GM12875 (cell line): ENCODE data around the gene MT1X.
"Not testable (repeated sequence)": the region's sequence is repeated elsewhere in the genome, so short reads cannot be mapped to it uniquely, and the experiment has no call there.

Experiments
- H3K4me3 ChIP-seq: one replicate; pipeline ENCODE4 v1.5.1; 2011; ENCODE audit warnings: low read depth, low read length, control low read depth
- TF ChIP-seq, protein P1 (sequence below): IDR thresholded peaks from 2 replicates; pipeline ENCODE4 v1.5.1; 2011; ENCODE audit warnings: low read depth, mild to moderate bottlenecking, control low read depth, inconsistent platforms, low read length, moderate library complexity, borderline replicate concordance; ENCODE audit not compliant: insufficient read depth

Gene MT1X

DNA sequence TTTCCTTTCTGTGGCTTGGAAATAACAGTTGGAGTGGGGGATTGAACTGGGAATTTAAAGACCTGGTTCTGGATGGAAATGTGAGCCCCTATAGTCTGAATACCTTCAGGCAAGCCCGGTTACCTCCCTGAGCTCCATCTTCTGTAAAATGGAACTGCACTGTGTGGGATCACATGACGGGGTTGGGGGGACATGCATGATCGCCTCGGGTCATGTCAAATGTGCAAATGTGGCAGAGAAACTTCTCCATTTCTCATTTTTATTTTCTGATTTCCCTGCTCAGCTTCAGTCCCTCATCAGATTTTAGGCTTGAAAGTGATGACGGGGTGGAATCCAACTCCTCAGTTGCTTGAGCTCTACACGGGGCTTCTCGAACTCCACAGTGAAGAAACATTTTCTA, 29.1 kb upstream of the MT1X start:
- TF ChIP-seq, protein P1, sequence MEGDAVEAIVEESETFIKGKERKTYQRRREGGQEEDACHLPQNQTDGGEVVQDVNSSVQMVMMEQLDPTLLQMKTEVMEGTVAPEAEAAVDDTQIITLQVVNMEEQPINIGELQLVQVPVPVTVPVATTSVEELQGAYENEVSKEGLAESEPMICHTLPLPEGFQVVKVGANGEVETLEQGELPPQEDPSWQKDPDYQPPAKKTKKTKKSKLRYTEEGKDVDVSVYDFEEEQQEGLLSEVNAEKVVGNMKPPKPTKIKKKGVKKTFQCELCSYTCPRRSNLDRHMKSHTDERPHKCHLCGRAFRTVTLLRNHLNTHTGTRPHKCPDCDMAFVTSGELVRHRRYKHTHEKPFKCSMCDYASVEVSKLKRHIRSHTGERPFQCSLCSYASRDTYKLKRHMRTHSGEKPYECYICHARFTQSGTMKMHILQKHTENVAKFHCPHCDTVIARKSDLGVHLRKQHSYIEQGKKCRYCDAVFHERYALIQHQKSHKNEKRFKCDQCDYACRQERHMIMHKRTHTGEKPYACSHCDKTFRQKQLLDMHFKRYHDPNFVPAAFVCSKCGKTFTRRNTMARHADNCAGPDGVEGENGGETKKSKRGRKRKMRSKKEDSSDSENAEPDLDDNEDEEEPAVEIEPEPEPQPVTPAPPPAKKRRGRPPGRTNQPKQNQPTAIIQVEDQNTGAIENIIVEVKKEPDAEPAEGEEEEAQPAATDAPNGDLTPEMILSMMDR = no peak
- no peak overlapping the region for H3K4me3 ChIP-seq

DNA sequence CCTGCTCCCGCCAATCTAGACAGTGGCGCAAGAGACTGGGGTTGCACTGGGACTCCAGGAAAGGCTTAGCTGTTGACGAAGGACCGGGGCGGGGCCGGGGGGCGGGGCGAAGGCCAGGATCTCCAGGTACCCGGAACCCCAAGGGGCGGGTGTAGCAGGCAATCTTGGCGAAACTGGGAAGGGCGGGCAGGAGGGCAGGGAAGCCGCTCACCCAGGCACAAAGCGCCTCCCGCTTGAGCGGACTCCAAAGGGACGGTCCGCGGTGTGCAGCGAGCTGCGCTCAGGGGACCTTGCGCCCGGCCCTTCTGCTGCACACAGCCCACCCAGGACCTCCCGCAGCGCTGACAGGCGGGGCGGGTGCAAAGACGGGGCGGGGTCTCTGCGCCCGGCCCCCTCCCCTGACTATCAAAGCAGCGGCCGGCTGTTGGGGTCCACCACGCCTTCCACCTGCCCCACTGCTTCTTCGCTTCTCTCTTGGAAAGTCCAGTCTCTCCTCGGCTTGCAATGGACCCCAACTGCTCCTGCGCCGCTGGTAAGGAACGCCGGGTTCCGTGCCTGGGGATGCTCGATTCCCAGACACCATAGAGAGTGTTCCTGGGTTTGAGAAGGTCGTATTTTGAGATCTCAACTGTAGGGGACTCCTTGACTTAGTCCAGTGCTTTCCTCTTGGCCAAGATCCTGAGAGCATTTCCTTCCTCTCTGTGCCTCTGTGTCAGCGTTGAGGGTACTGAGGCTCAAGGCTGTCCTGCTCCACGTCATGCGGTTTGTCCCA, 24.5 kb upstream of the MT1X start, which contains the start of gene MT1F:
Gene MT1F (plus strand): TSS at position 405 of the 772 bp plus-strand sequence. CDS start 100 bp downstream, at position 505.
- TF ChIP-seq, protein P1 = no peak
- H3K4me3 ChIP-seq = no peak within 1 kb of the TSS

DNA sequence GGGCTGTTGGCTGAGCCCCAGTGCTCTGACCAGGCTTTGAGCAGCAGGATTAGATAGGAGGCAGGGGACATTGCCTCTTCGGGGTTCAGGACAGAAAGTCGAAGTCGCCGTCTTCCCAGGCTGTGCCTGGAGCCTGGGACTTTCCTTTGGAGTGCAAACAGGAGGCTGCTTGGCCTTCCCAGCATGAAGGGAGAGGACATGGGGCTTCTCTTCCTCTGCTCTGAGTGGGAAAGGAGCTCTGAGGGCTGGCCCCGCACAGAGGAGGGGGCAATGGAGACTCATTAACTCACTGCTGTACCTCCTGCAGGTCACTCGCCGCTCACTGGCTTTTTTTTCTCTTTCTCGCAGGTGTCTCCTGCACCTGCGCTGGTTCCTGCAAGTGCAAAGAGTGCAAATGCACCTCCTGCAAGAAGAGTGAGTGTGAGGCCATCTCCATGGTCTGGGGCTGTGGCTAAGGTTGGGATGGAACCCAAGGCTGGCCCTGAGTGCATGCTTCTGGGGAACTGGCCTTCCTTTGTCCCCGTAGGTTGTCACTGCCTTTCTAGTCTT, 23.9 kb upstream of the MT1X start:
- TF ChIP-seq, protein P1 = no peak
- H3K4me3 ChIP-seq = no peak overlapping the region

DNA sequence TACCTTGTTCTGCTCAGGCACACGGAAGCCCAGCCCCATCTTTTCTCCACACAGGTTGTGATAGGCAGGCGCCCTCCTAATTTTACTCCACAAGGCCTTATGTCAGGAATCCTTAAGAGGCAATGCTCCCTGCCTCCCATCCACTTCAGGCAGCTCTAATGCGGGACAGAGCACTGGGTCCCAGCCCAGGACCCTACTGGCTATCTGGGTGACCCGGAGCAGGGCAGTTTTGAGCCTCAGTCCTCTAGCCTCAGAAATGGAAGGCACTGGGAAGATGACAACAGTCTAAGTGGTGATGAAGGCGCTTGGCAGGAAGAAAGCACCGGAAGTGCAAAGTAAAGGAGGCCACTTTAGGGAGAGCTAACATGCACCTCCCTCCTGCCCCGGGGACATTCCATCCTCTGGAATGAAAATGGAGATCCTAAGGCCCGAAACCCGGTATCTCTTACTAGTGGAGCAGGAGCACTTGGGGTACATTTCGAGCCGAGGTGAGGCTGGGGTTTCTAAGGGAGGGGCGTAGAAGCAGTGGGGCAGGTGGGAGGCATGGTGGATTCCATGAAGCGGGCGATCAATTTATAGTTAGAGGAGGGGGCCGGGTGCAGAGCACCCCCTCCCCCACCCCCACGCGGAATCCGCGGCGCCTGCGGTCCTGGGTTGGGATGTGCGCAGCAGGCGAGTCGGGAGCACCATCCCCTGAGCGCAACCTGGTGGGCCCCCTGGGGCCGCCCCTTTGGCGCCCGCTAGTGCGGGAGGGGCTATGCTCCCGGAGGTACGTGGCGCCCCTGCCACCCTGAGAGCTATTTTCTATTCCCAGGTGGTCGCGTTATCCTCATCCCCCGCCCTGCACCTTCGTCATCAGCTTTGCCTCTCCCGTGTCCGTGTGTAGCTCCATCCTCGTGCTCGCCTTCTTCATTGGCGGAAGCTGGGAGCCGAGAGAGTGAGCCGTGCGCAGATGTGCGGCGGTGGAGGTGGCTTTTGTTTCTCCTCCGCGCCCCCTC, 19.6 kb upstream of the MT1X start:
- TF ChIP-seq, protein P1 = no peak

DNA sequence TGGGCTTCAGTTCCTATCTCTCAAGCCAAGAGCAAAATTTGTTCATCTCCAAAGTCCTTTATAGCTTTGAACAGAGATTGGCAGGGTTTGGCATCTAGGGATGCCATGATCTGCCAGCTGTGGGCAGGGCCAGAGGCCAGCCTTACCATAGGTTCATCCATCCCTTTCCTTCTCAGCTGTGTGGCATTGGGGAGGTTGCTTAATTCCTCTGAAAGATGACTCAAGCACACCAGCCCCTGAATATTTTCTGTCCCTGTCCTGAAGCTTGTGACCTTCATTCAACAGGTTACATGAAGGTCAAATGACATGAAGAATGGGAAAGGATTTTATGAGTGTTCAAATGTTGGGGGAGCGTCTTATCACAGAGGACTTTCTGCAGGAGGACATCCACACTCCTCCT, 17.8 kb upstream of the MT1X start:
- H3K4me3 ChIP-seq = no peak overlapping the region
- TF ChIP-seq, protein P1 = no peak

More for the DNA sequence above, 19.6 kb upstream of the MT1X start:
- no peak overlapping the region for H3K4me3 ChIP-seq

DNA sequence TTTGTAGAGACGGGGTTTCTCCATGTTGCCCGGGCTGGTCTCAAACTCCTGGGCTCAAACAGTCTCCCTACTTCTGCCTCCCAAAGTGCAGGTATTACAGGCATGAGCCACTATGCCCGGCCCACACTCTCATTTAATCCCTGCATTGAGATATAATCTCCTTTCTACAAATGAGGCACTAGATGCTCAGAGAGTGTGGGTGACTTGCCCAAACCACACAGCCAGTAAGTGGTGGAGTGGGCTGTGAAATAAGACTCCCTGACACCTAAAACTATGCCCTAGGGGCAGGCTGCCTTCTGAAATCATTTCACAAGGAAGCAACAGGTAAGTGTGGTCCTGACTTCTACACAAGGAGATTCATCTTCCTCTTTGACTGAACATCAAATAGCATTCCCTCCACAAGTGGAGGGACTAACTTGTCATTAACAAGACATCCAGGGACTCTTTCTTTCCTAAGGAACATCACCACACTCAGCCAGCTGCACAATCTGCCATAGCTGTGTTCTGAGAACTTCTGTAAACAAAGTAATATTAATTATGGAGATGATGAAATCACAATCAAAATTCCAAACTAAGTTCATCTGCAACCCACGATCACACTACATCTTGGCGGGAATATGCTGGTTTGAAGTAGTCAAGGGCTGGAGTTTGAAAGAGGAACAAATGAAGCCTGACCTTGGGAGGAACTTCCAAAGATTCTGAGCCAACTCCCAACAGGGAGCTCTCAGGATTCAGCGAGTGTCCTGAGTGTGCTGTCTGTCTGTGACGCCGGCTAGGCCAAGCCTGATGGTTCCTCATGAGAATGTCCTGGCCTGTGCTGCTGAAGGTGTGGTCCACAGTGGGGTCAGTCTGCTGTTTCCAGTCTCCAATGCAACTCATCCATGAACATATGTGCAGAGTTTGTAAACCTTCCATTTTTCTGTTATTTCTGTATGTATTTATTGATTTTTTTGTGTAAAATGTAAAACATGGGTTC, 16.7 kb upstream of the MT1X start:
- H3K4me3 ChIP-seq = not testable (repeated sequence)
